ENCODE measurements around the gene IGLL5.
"Not testable (repeated sequence)": the region's sequence is repeated elsewhere in the genome, so short reads cannot be mapped to it uniquely, and the experiment has no call there.

The IGLL5 gene

DNA sequence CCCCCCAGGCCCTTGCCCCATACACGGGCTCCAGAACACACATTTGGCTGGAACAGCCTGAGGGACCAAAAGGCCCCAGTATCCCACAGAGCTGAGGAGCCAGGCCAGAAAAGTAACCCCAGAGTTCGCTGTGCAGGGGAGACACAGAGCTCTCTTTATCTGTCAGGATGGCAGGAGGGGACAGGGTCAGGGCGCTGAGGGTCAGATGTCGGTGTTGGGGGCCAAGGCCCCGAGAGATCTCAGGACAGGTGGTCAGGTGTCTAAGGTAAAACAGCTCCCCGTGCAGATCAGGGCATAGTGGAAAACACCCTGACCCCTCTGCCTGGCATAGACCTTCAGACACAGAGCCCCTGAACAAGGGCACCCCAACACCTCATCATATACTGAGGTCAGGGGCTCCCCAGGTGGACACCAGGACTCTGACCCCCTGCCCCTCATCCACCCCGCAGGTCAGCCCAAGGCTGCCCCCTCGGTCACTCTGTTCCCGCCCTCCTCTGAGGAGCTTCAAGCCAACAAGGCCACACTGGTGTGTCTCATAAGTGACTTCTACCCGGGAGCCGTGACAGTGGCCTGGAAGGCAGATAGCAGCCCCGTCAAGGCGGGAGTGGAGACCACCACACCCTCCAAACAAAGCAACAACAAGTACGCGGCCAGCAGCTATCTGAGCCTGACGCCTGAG is 13.1 kb downstream of the IGLL5 start:
- DNase-seq (ENCODE audit: low read depth), result not testable (repeated sequence)

DNA sequence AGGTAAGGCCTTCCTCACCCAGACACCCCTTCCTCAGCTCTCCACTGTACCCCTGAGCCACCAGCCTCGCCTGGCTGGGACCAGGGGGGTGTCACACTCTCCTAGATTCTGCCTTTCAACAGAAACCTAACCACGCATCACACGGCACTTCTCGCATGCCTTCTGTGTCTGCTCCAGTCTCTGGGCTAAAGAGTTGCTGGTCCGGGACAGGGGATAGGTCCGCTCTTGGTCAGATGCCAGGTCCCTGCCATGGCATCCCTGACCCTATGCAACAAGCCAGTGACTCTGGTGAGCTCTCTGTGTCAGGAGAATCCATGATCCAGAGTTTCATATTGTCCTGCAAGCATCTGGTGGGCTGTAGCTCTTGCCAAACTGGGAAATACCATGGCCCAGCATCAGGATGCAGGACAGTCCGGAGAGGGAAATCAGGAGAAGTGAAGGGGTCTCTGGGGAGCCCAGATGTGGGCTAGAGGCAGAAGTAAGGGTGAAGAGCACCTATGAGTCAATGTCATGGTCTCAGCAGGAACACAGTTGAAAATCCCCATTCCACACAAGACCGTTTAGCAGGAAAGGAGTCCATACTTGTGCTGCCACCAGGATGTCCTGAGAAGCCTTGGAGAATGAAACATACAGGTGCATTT is 14.1 kb downstream of the IGLL5 start:
- DNase-seq (ENCODE audit: low read depth), result no peak

DNA sequence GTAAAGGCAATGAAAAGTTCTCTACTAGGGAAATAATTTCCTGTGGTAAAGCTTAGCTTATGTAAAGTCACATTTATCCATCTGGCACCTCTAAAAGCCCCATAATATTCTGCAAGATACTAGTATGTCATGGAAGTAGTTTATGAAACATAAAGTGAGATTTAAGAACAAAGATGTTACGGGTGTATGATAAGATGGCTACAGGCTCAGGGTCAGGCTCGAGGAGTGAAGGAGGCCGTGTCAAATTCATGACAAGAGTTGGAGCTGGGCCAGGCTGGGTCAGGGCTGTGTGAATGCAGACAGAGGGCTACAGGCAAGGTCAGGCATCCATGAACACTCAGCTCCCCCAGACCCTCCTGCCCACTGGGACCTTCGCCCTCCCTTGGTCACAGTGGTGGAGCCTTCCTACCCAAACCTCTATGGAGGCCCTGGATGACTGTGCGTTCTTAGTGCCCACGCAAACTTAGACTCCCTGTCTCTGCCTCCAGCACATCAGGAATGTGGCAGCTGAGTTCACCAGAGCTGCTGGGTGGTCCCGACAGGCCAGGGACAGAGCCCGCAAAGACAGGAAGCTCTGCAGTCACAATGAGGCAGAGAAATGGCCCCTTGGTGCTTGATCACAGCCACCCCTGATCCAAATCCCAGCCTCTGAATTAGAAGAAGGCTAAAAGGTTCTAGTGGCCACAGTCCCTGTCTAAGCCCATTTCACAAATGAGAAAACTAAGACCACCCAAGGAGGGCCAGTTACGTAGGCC is 14.8 kb downstream of the IGLL5 start:
- no peak for DNase-seq (ENCODE audit: low read depth)

DNA sequence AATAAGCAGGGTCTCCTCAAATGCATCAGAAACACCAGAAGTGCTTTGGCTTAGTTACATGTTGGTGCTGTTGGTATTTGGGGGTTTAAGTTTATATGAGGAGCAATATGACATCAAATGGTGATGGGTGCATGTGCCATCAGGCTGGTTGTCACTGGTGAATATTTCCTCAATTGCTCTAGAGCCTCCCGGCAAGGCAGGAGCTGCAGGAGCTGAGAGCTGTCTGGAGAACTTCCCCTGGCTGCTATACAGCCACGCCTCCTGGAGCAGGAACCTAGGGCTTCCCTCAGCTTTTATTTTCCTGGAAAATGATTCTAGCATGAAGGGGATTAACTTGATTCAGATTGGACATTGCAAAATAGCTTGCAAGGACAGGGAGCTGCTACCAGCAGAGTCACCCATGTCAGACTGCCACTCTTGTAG is 15.8 kb downstream of the IGLL5 start:
- DNase-seq (ENCODE audit: low read depth), result no peak

DNA sequence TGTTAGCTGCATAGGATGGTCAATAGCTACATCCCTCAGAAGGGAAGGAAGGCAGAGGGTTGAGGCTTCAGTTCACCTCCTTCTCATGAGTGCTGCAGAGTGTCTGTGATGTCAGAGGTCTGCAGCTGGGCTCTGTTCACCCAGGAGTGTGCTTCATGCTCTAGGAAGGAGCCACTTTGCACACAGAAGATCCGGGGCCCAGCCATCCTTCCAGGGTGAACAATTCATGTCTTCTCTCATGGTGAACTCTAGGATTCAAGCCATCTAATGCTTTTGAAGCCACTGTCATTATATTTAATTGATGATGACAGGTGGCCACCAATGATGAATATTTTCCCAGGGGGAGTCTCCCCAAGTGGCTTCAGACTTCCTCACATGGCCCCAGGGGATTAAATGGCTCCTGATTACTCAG is 16.2 kb downstream of the IGLL5 start:
- DNase-seq (ENCODE audit: low read depth), result not testable (repeated sequence)

DNA sequence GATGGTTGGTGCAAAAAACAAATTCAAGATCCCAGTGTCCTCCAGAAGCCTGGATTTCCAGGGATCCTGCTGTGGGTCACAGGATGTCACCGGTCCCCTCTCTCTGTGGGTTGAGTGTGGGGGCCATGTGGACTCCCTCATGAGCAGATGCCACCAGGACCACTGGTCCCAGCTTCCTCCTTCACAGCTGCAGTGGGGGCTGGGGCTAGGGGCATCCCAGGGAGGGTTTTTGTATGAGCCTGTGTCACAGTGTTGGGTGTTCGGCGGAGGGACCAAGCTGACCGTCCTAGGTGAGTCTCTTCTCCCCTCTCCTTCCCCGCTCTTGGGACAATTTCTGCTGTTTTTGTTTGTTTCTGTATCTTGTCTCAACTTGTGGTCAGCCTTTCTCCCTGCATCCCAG is 17.1 kb downstream of the IGLL5 start:
- DNase-seq (ENCODE audit: low read depth), result not testable (repeated sequence)

DNA sequence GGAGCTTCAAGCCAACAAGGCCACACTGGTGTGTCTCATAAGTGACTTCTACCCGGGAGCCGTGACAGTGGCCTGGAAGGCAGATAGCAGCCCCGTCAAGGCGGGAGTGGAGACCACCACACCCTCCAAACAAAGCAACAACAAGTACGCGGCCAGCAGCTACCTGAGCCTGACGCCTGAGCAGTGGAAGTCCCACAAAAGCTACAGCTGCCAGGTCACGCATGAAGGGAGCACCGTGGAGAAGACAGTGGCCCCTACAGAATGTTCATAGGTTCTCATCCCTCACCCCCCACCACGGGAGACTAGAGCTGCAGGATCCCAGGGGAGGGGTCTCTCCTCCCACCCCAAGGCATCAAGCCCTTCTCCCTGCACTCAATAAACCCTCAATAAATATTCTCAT is 18.8 kb downstream of the IGLL5 start:
- DNase-seq (ENCODE audit: low read depth), result not testable (repeated sequence)

DNA sequence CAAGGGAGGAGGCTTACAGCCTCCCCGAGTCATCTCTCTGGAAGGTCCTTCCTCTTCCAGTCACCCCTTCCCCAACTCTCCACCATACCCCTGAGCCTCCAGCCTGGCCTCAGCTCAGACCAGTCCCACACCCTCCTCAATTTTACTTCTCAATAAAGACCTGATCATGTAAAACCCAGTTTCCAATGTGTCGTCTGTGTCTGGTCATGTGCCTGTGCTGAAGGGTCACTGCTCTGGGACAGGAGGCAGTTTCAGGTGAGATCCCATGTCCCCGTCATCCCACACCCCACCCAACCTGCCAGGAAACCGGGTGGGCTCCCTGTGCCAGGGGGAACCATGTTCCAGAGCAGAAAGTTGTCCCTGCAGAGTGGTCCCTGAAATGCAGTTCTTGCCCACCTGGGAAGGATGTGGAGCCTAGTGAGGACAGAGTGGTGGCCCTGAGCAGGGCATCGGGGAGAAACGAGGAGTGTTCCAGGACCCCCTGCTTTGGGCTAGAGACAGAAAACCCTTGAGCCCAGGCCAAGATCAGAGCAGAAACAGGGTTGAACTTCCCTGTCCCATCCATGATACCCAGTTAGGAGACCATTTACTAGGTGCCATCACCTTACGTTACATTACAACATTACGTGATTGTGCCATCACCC is 19.4 kb downstream of the IGLL5 start:
- no peak for DNase-seq (ENCODE audit: low read depth)

DNA sequence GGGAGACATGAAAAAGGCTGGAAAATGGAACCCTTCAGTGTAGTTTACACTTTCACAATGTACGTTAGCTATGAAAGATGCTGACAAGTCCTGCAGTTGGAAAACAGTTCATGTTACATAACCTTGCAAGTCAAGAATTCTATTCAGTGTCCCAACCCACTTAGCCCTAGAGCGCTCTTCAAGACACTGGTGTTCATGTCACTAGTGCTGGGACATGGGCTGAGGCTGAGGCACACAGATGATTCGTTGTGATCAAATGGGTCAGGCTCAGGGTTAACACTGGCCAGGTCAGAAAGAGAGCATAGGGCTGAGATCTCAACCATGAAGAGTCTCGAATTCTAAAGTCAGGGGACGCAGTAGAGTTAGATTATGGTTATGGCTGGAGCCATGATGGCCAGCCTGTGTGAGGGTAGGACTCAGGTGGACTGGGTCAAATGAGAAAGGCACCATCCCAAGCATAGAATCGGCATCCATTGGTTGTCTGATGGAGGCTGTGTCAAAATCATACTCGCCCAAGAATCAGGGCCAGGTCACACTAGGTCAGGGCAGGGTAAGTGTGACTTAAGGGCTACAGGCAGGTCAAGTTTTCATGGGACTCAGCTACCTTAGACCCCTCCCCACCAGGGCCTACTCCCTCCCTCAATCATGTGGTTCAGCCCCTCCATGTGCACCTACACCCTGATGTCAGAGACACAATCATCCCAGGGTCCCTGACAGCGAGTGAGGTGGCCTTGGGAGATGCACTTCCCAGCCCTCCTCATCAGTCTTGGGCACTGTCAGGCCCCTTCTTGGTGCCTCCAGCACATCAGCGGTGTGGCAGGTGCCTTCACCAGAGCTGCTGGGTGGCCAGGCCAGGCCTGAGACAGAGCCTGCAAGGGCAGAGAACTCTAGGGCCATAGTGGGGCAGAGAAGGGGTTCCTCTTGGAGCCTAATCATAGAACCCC is 20.2 kb downstream of the IGLL5 start:
- no peak for DNase-seq (ENCODE audit: low read depth)

DNA sequence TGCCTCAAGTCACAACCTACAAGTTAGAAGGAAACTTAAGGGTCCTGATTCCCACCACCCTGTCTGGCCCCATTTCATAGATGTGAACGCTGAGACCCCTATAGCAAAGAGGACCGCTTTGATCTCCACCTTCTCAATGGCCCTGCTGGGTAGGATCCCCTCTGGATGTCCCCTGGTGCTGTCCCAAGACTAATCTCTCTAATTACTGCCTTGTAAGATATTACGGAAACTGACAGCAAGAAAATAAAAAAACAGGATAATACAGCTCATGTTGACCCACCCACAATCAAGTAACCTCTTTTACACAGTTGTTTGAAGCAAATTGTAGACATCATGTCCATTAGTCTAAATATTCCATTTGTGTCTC is 20.9 kb downstream of the IGLL5 start:
- DNase-seq (ENCODE audit: low read depth), result no peak

DNA sequence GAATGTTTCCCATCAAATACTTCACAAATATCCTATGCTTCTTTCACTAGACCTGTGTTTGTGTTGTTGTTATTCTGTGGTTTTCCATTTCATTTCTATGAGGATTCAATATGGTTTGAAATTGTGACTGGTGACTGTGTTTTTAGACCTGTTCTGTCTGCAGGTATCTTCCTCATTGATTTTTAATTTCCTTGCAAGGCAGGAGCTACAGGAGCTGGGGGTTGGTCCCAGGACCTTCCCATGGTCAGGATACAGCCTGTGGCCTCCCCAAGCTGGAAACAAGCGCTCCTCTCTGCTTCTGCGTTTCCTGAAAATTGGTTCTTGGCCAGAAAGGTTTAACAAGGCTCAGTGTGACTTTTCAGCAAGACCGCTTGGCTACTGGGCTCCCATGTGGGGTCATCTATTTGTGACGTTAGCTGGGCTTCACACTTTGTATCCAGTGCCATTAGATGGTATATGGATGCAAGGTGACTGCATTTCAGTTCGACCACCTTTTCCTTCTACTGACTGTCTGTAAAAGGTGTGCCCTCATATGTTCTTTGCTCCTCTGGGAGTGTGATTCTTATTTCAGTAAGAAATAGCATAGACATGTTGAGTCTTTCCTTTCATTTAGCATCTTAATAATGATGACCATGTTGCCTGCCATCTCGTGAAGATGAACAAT is 21.5 kb downstream of the IGLL5 start:
- no peak for DNase-seq (ENCODE audit: low read depth)

DNA sequence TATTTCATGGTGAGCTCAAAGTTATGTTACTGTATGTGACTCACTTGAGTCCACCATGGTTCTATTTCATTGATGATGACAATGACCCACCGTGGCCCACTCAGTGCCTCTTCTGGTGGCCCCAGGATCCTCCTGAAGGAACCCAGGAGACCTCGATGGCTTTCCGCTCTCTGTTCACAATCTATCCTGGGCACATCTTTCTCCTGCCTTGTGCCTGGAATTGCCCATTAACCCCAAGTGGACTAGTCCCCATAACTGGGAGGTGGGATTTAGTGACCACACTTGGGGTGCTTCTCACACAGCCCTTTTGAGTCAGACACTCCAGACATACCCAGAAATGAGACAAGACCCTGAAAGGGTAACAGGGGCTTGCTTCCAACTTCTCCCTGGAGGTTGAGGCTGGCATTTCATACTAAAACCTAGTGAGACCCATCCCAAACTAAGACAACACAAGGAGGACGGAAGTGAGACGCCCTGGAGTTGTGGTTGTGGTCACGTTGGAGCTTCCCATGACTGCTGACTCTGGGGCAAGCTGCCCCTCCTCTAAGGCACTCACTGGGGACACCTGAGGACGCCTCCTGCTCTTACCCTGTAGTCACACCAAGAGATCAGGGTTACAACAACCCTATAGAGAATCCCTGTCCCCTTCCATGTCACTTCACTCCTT is 22.1 kb downstream of the IGLL5 start:
- no peak for DNase-seq (ENCODE audit: low read depth)

DNA sequence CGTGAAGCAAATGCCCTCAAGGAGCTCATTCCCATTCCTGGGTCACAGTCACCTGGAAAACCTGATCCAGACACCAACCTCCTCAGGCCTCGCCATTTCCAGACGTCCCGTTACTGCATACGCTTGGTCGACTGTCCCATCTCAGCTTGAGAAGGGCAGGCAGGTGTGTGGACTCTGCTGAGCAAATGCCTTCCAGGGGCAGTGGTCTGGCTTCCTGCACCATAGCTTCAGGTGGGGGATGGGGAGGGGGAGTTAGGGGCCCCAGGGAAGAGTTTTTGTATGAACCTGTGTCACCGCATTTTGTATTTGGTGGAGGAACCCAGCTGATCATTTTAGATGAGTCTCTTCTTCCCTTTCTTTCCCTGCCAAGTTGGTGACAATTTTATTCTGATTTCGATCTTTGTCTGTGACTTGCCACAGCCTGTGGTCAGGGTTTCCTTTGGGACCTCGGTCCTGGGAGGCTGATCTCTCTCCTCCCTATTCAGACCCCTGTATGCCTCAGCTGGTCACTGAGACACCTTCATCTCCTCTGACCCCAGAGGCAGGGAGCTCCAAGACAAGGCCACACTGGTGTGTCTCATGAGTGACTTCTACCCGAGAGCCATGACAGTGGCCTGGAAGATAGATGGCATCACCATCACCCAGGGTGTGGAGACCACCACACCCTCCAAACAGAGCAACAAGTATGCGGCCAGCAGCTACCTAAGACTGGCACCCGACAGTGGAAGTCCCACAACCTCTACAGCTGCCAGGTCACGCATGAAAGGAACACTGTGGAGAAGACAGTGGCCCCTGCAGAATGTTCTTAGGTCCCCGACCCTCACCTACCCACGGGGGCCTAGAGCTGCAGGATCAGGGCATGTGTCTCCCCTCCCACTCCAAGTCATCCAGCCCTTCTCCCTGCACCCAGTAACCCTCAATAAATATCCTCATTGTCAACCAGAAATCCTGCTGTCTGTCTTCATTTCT is 22.9 kb downstream of the IGLL5 start:
- no peak for DNase-seq (ENCODE audit: low read depth)

DNA sequence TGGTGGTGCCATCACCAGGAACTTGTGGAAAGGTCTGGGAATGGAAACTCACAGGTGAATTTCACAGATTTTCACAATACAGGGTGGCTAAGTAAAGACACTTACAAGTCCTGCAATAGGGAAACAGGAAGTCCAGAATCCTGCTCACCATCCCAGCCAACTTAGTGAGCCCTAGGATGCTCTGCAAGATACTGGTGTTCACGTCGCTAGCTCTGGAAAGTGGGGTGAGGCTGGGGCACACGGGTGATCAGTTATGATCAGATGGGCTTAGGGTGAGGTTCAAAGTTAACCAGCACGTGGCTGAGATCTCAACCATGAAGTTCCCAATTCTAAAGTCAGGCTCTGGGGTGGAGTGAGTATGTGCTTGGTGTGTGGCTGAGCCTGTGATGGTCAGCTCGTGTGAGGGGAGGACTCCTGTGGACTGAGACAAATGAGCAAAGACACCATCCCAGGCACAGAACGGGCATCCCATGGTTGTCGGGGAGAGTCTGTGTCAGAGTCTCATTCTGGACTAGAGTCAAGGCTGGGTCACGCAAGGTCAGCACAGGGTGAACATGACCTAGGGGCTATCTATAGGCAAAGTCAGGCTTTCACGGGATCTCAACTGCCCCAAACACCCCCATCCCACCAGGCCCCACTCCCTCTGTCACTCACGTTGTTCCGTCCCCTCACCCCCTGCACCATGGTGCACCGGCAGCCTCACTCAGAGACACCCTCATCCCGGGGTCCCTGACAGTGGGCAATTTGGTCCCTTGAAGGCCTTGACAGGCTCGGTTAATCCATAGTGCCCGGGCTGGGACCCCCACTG is 23.9 kb downstream of the IGLL5 start:
- DNase-seq (ENCODE audit: low read depth), result no peak

DNA sequence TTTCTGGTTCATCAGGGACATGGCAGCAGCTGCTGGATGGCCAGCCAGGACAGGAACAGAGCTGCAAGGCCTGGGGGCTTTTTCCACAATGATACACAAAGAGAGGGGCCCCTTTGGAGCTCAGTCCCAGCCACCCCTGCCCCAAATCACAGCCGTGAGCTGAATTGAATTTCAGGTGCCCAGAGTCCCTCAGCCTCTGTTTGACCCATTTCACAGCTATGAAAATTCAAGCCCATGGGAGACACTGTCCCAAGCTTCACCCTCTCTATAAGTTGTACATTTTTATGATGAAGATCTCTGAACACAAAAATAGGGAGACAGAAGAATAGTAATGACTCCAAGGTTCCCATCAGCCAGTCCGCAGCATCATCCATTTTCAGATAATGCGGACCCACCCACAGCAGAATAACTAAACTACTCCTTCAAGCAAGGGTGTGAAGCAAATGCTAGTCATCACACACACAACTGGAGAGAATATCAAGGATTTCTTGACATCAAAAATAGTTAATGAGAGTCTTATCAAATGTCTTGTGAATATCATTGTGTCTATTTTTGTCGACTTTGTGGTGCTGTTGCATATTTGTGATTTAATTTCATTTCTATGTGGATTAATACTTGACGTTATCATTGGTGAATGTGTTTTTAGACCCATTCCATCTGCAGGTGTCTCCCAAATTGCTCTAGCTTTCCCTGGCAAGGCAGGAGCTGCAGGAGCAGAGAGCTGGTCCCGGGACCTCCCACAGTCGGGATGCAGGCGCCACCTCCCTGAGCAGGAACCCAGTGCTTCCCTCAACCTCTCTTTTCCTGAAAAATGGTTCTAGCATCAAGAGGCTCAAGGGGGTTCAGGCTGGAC is 24.7 kb downstream of the IGLL5 start:
- no peak for DNase-seq (ENCODE audit: low read depth)

DNA sequence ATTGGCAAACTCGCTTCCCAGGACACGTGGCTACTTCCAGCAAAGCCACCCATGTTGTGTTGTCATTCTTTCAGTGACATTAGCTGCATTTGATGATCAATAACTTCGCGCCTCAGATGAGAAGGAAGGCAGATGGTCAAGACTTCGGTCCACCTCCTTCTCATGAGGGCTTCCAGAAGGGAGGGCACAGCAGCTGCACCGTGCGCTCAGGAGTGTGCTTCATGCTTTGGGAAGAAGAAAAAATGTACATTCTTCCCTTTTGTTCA is 25.3 kb downstream of the IGLL5 start:
- no peak for DNase-seq (ENCODE audit: low read depth)

DNA sequence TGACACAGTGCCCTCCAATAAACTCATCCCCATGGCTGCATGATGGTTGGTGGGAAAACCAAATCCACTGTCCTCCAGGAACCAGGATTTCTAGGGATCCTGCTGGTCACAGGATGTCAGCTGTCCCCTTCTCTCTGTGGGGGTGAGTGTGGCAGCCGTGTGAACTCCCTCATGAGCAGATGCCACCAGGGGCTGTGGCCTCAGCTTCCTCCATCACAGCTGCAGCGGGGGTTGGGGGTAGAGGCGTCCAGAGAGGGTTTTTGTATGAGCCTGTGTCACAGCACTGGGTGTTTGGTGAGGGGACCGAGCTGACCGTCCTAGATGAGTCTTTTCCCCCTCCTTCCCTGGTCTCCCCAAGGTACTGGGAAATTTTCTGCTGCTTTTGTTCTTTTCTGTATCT is 26.4 kb downstream of the IGLL5 start:
- DNase-seq (ENCODE audit: low read depth), result no peak
